ENCODE results near the gene CR1L. TPM values are rescaled to one million over a fixed set of nuclear protein-coding genes. Genes with fewer than 3 reads are reported as not detected.

CR1L gene
- total and polyA plus RNA-seq, 2 of the 8 experiments (the other 6 are each of a cell fraction or from before 2014, with no cell fraction given): 0.39 TPM; not detected in 1

DNA sequence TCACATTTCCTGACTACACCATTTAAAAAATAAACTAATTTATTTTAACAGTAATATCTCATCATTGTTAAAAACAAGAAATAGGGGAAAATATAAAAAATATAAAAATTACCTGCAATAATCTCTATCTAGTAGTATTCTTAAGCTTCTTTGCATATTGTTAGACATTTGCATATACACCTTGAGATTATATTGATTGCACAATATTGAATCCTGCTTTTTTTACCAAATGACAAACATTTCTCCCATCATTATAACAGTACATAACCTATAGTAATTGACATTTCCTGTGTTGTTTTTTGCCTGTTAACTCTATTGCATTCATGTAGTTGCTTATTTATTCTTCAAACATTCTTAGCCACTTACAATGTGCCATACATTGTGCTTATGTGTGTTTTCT is 11.7 kb upstream of the CR1L start:
- Histone ChIP-seq H3K4me3 (ENCODE audit: extremely low read depth in 1 of 4, insufficient read depth in 2 of 4, low read depth in 3 of 4, low read length in 4 of 4) (peak overlapping the region in 1 of 4 experiments; percentile 23; a peak in 1 of 8 replicates), H3K56ac (replicated peaks; ENCODE audit: insufficient read length, low read depth, low read length) (peak overlapping the region; percentile 30), H3K4me2 (ENCODE audit: insufficient read depth in 1 of 2, low read depth in 2 of 2, low read length in 2 of 2) (0 out of 4 replicates have a peak overlapping the region, but pooled peaks of 1 of the 2 experiments have one; percentile 27), H2BK120ac (replicated peaks; ENCODE audit: low read depth, low read length) (peak overlapping the region; percentile 99), H3K27me3 (replicated peaks in 1 of 4; ENCODE audit: control insufficient read depth in 3 of 4, extremely low read depth in 1 of 4, insufficient read depth in 3 of 4, low read length in 3 of 4) (no peaks in the 10 kb centered on the region), H3K23ac (ENCODE audit: insufficient read length) (no peak overlapping the region), H2BK15ac (ENCODE audit: low read length) (no peak overlapping the region), H3K4ac (replicated peaks; ENCODE audit: insufficient read length, low read depth, low read length) (no peak overlapping the region), H4K20me1 (replicated peaks in 1 of 2; ENCODE audit: control insufficient read depth in 1 of 2, insufficient read depth in 2 of 2, low read length in 2 of 2) (no peaks in the 10 kb centered on the region), H4K5ac (ENCODE audit: insufficient read length, low read depth, low read length) (peak overlapping the region; percentile 98), H3K14ac (ENCODE audit: insufficient read length) (no peak overlapping the region), H3K9ac (replicated peaks in 1 of 4; ENCODE audit: extremely low read depth in 1 of 4, low read depth in 3 of 4, low read length in 3 of 4) (no peak overlapping the region; a peak in 1 of 7 replicates), H3K79me1 (ENCODE audit: low read depth, low read length) (no peaks in the 10 kb centered on the region), H2BK5ac (ENCODE audit: low read depth, low read length) (peak overlapping the region; percentile 98; the same call in 1 of the 2 replicates), H3K9me3 (ENCODE audit: insufficient read depth in 2 of 2, low read depth in 1 of 2, low read length in 1 of 2) (no peaks in the 10 kb centered on the region), H3K4me1 (replicated peaks in 1 of 4; ENCODE audit: control insufficient read depth in 3 of 4, insufficient read depth in 4 of 4, low read length in 3 of 4) (peaks cover 0 to 13% (median 3%) of the 10 kb centered on the region in 4 experiments; a peak in 6 of 7 replicates), H3K27ac (ENCODE audit: low read depth, low read length) (peak overlapping the region; percentile 69; the same call in 1 of the 2 replicates), H3K36me3 (ENCODE audit: control insufficient read depth in 2 of 4, insufficient read depth in 4 of 4, low read length in 3 of 4) (no peaks in the 10 kb centered on the region), H3K79me2 (ENCODE audit: control insufficient read depth in 1 of 2, insufficient read depth in 2 of 2, low read length in 2 of 2) (no peaks in the 10 kb centered on the region), H2BK12ac (ENCODE audit: low read depth, low read length) (no peak overlapping the region; the same call in 1 of the 2 replicates), H4K91ac (replicated peaks; ENCODE audit: insufficient read length, low read length) (no peak overlapping the region), H3K18ac (ENCODE audit: extremely low read depth, low read length) (no peak overlapping the region), H2BK20ac (ENCODE audit: low read length) (no peak overlapping the region), H2AK5ac (ENCODE audit: low read depth, low read length) (no peak overlapping the region), H3K23me2 (ENCODE audit: low read depth, low read length) (no peaks in the 10 kb centered on the region; the same call in 1 of the 2 replicates), H4K8ac (ENCODE audit: extremely low read depth, insufficient read depth, low read length) (no peak overlapping the region), H2AFZ (ENCODE audit: low read length) (no peak overlapping the region)
- ChIA-PET CTCF (ENCODE audit: partially characterized antibody) (interaction anchor here (0.6 to 0.8 kb wide), 2 partner anchors 10 to 13 kb away, joined by 4 to 5 read pairs; no protein-coding TSS in a partner anchor), POLR2A (ENCODE audit: partially characterized antibody) (interaction anchor here (1.4 to 2.4 kb wide), 3 partner anchors 13 to 179 kb away, joined by 3 to 7 read pairs (median 4); partner anchors contain the start of gene CR2)
- DNase-seq (ENCODE audit: low read depth in 1 of 2, low spot score in 2 of 2): no peak
- no peak for TF ChIP-seq SRF (IDR thresholded peaks at IDR 0.05; ENCODE audit: low read depth, low read length)
- TF ChIP-seq CEBPB (IDR thresholded peaks at IDR 0.05; ENCODE audit: low read depth, low read length): peak; percentile 71; the same call in 1 of the 2 replicates
- TF ChIP-seq SIN3A (conservative IDR thresholded peaks at IDR 0.05 in 1 of 2, IDR thresholded peaks at IDR 0.05 in 1 of 2; ENCODE audit: low read depth in 1 of 2, low read length in 2 of 2): no peak
- TF ChIP-seq EZH2 (IDR thresholded peaks at IDR 0.05; ENCODE audit: low read depth, low read length, severe bottlenecking): no peak
- no peak for TF ChIP-seq HDAC2 (IDR thresholded peaks at IDR 0.05; ENCODE audit: borderline replicate concordance in 1 of 2, low read depth in 2 of 2, low read length in 2 of 2)
- FAIRE-seq: no peak
